GM12874 (cell line): Measurements from ENCODE around the gene CLRN3.

Source experiments
- CTCF ChIP-seq: IDR thresholded peaks from 2 replicates; pipeline ENCODE4 v1.5.1; 2011; ENCODE audit warnings: low read depth, mild to moderate bottlenecking, control low read depth, low read length, moderate library complexity; ENCODE audit not compliant: insufficient read depth

CLRN3 gene

GRCh38 chr10:127871631-127872010 lies 21.1 kb downstream of the CLRN3 start:
- TF ChIP-seq CTCF: no peak

GRCh38 chr10:127869329-127869728 lies 23.4 kb downstream of the CLRN3 start:
- TF ChIP-seq CTCF: no peak

GRCh38 chr10:127867805-127868204 lies 24.9 kb downstream of the CLRN3 start:
- TF ChIP-seq CTCF: no peak

- TF ChIP-seq CTCF: no peak
These were observed 26.3 kb downstream of the CLRN3 start for GRCh38 chr10:127866276-127867013.

- TF ChIP-seq CTCF: no peak
These were observed 29.4 kb downstream of the CLRN3 start for GRCh38 chr10:127863231-127863825.

GRCh38 chr10:127860592-127860991 lies 32.1 kb downstream of the CLRN3 start:
- TF ChIP-seq CTCF: no peak

- no peak for TF ChIP-seq CTCF
These were observed 36.8 kb downstream of the CLRN3 start for GRCh38 chr10:127855976-127856375.
